GM10847 (cell line): Measurements from ENCODE around the gene TIMM17A.

Source experiments
- POLR2A ChIP-seq: IDR thresholded peaks from 2 replicates; pipeline ENCODE4 v1.6.1; 2011; ENCODE audit not compliant: insufficient read length; ENCODE audit errors: extremely low read depth

Gene TIMM17A

DNA sequence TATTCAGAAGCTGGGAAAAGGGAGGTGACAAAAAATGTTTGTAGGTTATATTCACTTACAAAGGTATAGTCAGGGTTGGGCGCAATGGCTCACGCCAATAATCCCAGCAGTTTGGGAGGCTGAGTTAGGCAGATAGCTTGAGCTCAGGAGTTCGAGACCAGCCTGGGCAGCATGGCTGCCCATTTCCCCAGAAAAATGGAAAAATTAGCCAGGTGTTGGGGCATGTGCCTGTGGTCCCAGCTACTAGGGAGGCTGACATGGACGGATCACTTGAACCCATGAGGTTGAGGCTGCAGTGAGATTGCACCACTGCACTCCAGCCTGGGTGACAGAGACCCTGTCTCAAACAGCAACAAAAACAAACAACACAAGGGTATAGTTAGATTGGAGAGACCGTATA is 3.0 kb downstream of the TIMM17A start:
- TF ChIP-seq POLR2A: no peak

DNA sequence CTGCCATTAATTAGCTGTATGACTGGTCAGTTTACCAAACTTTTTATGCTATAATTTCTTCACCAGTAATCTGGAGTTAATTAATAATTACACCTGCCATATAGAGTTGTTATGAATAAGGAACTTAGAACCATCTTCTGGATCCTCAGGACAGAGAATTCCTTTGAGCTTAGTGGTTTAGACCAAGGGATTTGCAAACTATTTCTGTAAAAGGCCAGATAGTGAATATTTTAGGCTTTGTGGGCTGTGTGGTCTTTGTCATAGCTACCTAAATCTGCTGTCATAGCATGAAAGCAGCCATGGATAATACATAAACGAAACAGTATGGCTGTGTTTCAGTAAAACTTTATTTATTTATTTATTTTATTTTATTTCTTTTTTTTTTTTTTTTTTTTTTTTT is 9.0 kb downstream of the TIMM17A start:
- no peak for TF ChIP-seq POLR2A

DNA sequence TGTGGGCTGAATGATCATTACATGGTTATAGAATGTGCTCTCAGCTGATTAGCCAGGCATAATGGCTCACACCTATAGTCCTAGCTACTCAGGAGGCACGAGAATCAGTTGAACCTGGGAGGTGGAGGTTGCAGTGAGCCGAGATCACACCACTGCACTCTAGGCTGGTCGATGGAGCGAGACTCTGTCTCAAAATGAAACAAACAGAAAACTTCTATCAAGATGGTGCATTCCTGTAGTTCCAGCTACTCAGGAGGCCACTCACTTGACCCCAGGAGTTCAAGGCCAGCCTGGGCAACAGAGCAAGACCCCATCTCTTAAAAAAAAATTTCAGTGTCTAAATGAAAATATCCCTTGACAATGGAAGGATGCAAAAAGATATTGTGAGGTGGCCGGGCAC is 10.9 kb downstream of the TIMM17A start:
- TF ChIP-seq POLR2A: no peak

DNA sequence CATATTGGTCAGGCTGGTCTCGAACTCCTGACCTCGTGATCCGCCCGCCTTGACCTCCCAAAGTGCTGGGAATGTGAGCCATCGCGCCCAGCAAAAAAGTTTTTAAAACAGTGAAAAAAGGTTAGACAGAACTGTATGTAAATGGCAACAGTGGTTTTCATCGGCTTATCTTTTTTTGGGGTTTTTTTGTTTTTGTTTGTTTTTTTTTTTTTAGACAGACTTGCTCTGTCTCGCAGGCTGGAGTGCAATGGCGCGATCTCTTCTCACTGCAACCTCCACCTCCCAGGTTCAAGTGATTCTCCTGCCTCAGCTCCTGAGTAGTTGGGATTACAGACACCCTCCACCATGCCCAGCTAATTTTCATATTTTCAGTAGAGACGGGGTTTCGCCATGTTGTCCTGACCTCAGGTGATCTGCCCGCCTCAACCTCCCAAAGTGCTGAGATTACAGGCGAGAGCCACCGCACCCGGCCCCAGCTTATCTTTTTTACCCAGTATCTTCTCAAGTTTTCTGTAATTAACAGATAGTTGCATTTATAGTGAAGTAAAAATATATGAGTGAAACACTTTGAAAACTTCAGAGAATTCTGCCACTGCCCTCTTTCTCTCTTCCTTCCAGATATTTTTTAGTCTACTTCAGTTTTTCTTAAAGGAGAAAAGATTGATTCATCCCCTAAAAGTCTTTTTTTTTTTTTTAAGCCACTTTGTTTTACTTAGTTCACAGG is 13.1 kb downstream of the TIMM17A start:
- TF ChIP-seq POLR2A: no peak

DNA sequence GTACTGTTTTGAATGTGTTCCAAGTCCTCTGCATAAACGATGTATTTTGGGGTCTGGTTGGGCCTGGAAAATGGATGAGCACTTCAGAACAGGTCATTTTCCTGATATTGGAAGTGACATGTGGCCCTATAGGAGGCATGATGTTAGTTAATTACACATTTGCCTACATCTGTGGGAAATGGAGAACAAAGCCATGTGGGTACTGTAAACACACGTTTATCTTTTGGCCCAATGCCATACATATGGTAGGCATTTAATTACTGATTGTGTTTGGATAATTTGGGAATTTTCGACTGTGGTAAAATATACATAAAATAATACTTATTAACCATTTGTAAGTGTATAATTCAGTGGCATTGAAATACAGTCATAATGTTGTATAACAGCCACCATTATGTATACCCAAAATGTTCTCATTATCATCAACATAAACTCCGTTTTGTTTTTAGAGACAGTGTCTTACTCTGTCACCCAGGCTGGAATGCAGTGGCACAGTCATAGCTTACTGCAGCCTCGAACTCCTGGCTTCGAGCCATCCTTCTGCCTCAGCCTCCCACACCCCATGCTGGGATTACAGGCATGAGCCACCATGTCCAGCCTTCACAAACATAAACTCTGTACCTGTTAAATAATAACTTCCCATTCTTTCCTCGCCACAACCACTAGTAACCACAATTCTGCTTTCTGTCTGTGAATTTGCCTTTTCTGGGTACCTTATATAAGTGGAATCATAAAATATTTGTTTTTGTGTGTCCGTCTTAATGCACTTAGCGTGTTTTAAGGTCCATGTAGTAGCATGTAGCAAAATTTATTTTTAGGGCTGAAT is 15.2 kb downstream of the TIMM17A start:
- TF ChIP-seq POLR2A: no peak

DNA sequence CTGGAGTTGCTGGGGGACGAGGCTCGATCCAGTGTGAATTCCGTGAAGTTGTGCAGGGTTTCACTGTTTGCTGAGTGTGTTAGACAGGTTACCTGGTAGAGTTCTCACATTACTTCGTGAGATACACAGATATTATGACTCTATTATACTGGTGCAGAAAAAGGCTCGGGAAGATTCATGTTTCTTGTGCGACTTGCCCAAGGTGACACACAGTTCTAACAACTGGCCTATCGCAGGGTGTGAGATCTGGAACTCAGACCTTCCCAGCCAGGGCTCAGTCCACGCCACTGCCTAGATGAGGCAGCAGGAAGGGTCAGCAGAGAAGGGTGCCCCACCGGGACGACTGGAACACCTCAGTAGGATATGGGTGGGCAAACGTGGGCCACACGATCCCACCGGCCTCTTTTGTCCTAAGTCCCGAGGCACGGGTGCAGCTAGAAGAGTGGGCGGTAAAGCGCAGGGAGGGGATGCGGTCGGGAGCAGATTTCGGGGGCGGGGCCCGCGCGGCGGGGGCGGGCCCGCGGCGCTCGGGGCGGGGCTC is 26.8 kb downstream of the TIMM17A start:
- TF ChIP-seq POLR2A: no peak

DNA sequence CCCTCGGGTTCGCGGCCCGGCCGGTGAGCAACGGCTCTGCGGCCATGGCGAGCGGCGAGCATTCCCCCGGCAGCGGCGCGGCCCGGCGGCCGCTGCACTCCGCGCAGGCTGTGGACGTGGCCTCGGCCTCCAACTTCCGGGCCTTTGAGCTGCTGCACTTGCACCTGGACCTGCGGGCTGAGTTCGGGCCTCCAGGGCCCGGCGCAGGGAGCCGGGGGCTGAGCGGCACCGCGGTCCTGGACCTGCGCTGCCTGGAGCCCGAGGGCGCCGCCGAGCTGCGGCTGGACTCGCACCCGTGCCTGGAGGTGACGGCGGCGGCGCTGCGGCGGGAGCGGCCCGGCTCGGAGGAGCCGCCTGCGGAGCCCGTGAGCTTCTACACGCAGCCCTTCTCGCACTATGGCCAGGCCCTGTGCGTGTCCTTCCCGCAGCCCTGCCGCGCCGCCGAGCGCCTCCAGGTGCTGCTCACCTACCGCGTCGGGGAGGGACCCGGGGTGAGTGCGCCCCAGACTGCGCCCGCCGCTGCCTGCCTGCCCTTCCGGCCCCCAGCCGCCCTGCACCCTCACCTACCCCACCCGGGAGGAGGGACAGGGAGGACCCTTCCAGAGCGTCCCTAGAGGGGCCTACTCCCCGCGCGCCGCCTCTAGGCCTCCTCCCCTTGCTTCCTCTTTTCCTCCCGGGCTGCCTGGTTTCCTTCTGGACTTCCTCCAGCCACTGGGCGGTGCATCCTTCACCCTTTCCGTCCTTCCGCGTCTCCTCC is 27.5 kb downstream of the TIMM17A start, which contains the start of gene RNPEP:
TSS of gene RNPEP (plus strand) at position 26 of the 757 bp plus-strand sequence. CDS start at position 45, 19 bp downstream.
- TF ChIP-seq POLR2A: peak; percentile 60

DNA sequence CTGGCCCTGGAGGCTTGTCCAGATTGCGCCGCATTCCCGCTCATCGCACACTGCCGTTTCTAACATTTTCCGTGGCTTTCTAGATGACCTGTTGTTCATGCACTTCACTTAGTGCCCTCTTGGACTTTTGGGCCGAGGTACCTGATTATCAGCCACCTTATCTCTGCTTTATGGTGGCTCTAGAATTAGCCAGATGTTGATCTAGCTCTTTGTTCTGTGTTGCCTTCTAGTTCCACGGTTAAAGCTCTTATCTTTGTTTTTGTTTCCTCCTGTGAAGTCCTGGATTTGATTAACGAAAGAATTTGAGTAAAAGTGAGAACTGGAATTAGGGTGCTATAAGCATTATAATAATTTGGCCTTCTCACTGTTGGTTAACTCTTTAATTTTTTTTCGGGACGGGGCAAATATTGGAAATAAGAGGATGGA is 28.1 kb downstream of the TIMM17A start:
- TF ChIP-seq POLR2A: no peak

DNA sequence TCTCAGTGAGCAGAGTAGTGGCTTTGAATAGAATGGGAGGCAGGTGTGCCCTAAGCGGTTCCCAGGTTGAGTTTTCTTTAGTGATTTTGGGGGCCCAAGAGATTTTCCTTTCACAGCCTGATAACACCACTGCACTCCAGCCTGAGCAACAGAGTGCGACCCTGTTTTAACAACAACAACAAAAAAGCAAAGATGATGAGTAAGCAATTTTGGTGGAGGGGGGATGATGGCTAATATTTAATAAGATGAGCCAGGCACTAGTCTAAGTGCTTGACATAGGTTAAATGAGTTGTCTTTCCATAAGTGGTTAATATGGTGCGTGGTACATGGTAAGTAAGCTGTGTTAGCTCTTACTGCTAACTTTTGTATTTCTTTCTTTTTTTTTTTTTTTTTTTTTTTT is 29.1 kb downstream of the TIMM17A start:
- no peak for TF ChIP-seq POLR2A

DNA sequence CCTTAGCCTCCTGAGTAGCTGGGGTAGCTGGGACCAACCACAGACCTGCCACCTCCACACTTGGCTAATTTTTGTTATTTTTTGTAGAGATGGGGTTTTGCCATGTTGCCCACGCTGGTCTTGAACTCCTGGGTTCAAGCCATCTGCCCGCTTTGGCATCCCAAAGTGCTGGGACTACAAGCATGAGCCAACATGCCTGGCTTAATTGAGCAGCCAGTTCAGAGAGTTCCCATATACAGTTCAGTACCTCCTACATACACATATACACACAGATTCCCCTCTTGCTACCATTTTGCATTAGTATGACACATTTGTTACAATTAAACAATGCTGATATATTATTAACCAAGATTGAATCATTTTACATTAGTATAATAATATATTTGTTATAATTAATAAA is 30.1 kb downstream of the TIMM17A start:
- no peak for TF ChIP-seq POLR2A

DNA sequence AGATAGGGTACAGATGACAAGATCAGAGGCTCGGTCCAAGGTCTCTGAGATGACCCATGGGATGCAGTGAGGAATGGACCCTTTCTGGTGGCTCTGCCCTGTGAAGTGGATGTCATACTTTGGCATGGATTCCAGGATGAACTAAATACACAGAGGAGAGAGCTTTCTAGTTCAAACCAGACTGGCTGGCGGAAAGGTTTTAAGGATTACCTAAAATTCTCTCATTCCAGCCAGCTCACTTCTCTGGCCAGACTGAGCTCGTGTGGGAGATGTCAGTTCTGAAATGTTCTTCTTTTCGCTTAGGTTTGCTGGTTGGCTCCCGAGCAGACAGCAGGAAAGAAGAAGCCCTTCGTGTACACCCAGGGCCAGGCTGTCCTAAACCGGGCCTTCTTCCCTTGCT is 33.3 kb downstream of the TIMM17A start:
- no peak for TF ChIP-seq POLR2A

DNA sequence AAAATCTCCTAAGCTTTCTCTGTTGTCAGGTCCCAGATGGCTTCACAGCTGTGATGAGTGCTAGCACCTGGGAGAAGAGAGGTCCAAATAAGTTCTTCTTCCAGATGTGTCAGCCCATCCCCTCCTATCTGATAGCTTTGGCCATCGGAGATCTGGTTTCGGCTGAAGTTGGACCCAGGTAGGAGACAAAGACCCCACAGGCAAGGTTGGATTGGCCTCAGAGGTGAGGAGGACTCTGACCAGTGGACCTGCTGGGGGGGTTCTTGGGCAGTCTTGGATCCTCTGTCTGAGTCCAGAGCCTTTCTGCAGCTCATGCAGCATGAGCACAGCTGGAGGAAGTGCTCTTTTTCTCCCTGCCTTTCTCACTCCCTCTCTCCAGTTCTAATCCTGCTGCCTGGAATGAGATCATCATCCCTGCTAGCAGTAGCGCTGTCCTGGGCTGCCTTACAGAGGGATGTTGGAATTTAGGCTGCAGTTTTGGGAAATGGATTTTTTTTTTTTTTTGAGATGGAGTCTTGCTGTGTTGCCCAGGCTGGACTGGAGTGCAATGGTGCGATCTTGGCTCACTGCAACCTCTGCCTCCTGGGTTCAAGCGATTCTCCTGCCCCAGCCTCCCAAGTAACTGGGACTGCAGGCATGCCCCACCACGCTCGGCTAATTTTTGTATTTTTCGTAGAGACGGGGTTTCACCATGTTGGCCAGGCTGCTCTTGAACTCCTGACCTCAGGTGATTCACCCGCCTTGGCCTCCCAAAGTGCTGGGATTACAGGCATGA is 34.2 kb downstream of the TIMM17A start:
- TF ChIP-seq POLR2A: no peak

DNA sequence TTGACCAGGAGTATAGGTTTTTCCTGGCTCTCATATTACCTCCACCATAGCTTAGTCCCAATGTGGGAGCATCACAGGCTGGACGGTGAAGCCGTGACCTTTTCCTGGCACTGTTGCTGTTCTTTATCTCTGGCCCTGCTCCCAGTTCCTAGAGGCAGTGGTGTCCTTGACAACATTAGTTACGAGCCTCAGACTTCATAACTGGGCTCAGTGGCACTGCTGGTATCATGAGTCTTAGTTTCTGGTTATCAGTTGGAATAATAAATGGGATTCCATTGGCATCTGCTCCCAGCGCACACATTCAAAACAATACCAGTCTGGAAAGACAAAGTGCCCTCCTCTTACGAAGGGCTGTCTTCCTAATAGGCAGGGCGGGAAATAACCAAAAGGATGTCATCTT is 35.1 kb downstream of the TIMM17A start:
- no peak for TF ChIP-seq POLR2A

DNA sequence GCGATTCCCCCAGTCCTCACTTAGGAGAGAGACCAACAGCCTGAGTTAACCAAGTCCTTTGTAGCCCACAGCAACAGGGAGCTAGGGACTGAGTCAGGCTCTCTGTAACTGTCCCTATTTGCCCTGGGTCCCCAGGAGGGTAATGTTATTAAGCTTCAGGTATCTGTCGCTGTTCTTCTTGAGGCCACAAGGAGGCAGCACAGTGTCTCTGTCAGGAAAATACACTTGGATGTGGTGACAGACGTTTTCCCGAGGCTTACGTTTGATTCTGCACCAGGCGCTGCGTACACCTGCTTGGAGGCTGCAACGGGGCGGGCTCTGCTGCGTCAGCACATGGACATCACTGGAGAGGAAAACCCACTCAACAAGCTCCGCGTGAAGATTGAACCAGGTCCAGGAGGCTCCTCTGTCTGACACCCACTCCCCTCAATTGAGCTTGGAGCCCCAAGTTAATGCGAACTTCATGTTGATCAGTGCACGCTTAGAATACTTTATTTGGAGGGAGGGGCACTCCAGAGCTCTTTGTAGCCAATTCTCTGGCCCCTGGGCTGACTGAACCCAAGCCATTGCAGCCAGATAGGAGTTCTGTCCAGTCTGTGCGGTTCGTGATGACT is 44.4 kb downstream of the TIMM17A start:
- TF ChIP-seq POLR2A: no peak
